ENCODE data around the gene LDLRAP1.
"Not testable (repeated sequence)": the region's sequence is repeated elsewhere in the genome, so short reads cannot be mapped to it uniquely, and the experiment has no call there.

LDLRAP1 gene

GRCh38 chr1:25577134-25577920 lies 33.9 kb downstream of the LDLRAP1 start:
- DNase-seq (ENCODE audit: low read depth), result no peak

GRCh38 chr1:25579292-25580252 lies 36.2 kb downstream of the LDLRAP1 start:
- DNase-seq (ENCODE audit: low read depth), result no peak

GRCh38 chr1:25580927-25581326 lies 37.5 kb downstream of the LDLRAP1 start:
- no peak for DNase-seq (ENCODE audit: low read depth)

GRCh38 chr1:25581764-25582163 lies 38.4 kb downstream of the LDLRAP1 start:
- DNase-seq (ENCODE audit: low read depth), result no peak

- no peak for DNase-seq (ENCODE audit: low read depth)
Observed at GRCh38 chr1:25583519-25584370, 40.3 kb downstream of the LDLRAP1 start.

GRCh38 chr1:25586181-25586588 lies 42.8 kb downstream of the LDLRAP1 start:
- DNase-seq (ENCODE audit: low read depth), result no peak

- DNase-seq (ENCODE audit: low read depth), result no peak
Observed at GRCh38 chr1:25587290-25587689, 43.9 kb downstream of the LDLRAP1 start.

GRCh38 chr1:25588224-25588623 lies 44.8 kb downstream of the LDLRAP1 start:
- DNase-seq (ENCODE audit: low read depth), result not testable (repeated sequence)

- DNase-seq (ENCODE audit: low read depth), result not testable (repeated sequence)
Observed at GRCh38 chr1:25588786-25589185, 45.4 kb downstream of the LDLRAP1 start.

- DNase-seq (ENCODE audit: low read depth), result no peak
Observed at GRCh38 chr1:25590096-25590824, 46.9 kb downstream of the LDLRAP1 start.

- DNase-seq (ENCODE audit: low read depth), result no peak
Observed at GRCh38 chr1:25593861-25594260, 50.5 kb downstream of the LDLRAP1 start.

- DNase-seq (ENCODE audit: low read depth), result no peak
Observed at GRCh38 chr1:25594971-25595370, 51.6 kb downstream of the LDLRAP1 start.

- not testable (repeated sequence) for DNase-seq (ENCODE audit: low read depth)
Observed at GRCh38 chr1:25596641-25597040, 53.2 kb downstream of the LDLRAP1 start.

GRCh38 chr1:25598879-25599278 lies 55.5 kb downstream of the LDLRAP1 start:
- no peak for DNase-seq (ENCODE audit: low read depth)

- DNase-seq (ENCODE audit: low read depth), result no peak
Observed at GRCh38 chr1:25599969-25600610, 56.7 kb downstream of the LDLRAP1 start.

- not testable (repeated sequence) for DNase-seq (ENCODE audit: low read depth)
Observed at GRCh38 chr1:25600971-25601699, 57.7 kb downstream of the LDLRAP1 start.

- DNase-seq (ENCODE audit: low read depth), result not testable (repeated sequence)
Observed at GRCh38 chr1:25603779-25604538, 60.6 kb downstream of the LDLRAP1 start.

GRCh38 chr1:25607123-25607522 lies 63.7 kb downstream of the LDLRAP1 start:
- no peak for DNase-seq (ENCODE audit: low read depth)

- peak; percentile 83 for DNase-seq (ENCODE audit: low read depth)
Observed at GRCh38 chr1:25608488-25609178, 65.2 kb downstream of the LDLRAP1 start.
